KOPT-K1 (cell line): ENCODE measurements around the gene GUCY1B1.

Experiments
- H3K27ac ChIP-seq: fragments of 200-600 bp; sonication (generic); 2 replicates; pipeline ENCODE4 v1.5.1; 2016; ENCODE audit warnings: antibody characterized with exemption, mild to moderate bottlenecking, low read depth, low read length; ENCODE audit not compliant: poor library complexity, severe bottlenecking
- H3K36me3 ChIP-seq: fragments of 200-600 bp; sonication (generic); 2 replicates; pipeline ENCODE4 v1.5.1; 2017; ENCODE audit warnings: antibody characterized with exemption, mild to moderate bottlenecking, low read length, moderate library complexity; ENCODE audit not compliant: insufficient read depth
- H3K9me3 ChIP-seq: fragments of 200-600 bp; sonication (generic); 2 replicates; pipeline ENCODE4 v1.5.1; 2017; ENCODE audit warnings: antibody characterized with exemption, low read length, mild to moderate bottlenecking; ENCODE audit not compliant: insufficient read depth, poor library complexity, severe bottlenecking

GUCY1B1 gene

DNA sequence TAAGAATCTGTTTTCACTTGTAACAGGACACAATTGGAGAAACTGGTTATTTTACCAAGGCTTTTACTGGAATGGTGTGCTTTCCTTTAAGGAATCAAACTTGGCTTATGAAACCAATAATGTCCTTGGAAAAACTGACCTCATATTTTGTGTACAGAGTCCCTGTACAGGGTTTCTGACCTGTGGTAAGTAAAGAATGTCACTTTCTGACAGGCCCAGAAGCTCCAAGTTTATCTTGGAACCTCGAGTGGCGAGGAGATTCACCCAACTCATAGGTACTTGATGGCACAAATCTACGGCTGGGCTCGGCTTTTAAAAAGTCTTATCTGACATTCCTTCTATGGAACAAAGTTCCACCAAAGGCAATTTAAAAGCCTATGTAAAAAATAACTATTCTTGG is 90.2 kb downstream of the GUCY1B1 start:
- Histone ChIP-seq H3K27ac (no peak overlapping the region), H3K36me3 (no peaks in the 10 kb centered on the region), H3K9me3 (peaks cover 9% of the 10 kb centered on the region)

DNA sequence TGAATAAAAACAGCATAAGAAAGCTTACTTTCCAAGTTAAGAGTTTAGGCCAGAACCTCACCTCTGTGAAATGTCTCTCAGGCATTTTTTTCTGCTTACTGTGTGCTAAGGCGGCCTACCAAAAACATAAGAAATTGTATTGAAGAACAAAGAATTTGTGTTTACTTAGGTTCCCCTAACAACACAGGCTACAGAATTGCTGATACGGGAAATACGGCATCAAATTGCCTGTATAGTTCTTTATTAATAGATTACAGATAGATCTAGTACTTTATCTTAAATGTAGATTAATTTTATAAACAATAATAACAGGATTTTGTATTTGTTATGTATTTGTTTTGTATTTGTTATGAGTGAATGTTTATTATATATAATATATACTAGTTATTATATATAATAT is 94.4 kb downstream of the GUCY1B1 start:
- Histone ChIP-seq H3K27ac (no peak overlapping the region), H3K9me3 (peaks cover 9% of the 10 kb centered on the region), H3K36me3 (no peaks in the 10 kb centered on the region)

GRCh38 chr4:155854582-155855226 is 95.9 kb downstream of the GUCY1B1 start:
- no peak overlapping the region for H3K27ac ChIP-seq
- H3K36me3 ChIP-seq = no peaks in the 10 kb centered on the region
- H3K9me3 ChIP-seq = no peaks in the 10 kb centered on the region

- Histone ChIP-seq H3K9me3 (no peaks in the 10 kb centered on the region), H3K27ac (no peak overlapping the region), H3K36me3 (no peaks in the 10 kb centered on the region)
Measured at GRCh38 chr4:155855897-155856296, 97.1 kb downstream of the GUCY1B1 start.
